OCI-LY7 (cell line): Measurements from ENCODE around the gene ATP2C2.

Experiments
- EZH2phosphoT487 ChIP-seq: fragments of 200-600 bp; sonication (generic); IDR thresholded peaks from 2 replicates; pipeline ENCODE4 v1.6.1; 2018; ENCODE audit warnings: low read depth, borderline replicate concordance, mild to moderate bottlenecking, mixed run types, antibody characterized with exemption, low read length, moderate library complexity, mixed read lengths
- TF ChIP-seq, protein P1 (sequence below): fragments of 200-600 bp; sonication (generic); conservative IDR thresholded peaks from 2 replicates; pipeline ENCODE4 v1.5.1; 2014; ENCODE audit warnings: mild to moderate bottlenecking, antibody characterized with exemption, low read length, moderate library complexity, mixed read lengths

- TF ChIP-seq, protein P1, sequence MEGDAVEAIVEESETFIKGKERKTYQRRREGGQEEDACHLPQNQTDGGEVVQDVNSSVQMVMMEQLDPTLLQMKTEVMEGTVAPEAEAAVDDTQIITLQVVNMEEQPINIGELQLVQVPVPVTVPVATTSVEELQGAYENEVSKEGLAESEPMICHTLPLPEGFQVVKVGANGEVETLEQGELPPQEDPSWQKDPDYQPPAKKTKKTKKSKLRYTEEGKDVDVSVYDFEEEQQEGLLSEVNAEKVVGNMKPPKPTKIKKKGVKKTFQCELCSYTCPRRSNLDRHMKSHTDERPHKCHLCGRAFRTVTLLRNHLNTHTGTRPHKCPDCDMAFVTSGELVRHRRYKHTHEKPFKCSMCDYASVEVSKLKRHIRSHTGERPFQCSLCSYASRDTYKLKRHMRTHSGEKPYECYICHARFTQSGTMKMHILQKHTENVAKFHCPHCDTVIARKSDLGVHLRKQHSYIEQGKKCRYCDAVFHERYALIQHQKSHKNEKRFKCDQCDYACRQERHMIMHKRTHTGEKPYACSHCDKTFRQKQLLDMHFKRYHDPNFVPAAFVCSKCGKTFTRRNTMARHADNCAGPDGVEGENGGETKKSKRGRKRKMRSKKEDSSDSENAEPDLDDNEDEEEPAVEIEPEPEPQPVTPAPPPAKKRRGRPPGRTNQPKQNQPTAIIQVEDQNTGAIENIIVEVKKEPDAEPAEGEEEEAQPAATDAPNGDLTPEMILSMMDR, result no peak
- no peak for TF ChIP-seq EZH2phosphoT487
These were observed 76.1 kb downstream of the ATP2C2 start for GRCh38 chr16:84444476-84444875.
